Ishikawa (cell line): ENCODE measurements around the gene FAM163A.

Experiments
- CREB1 ChIP-seq: IDR thresholded peaks from 2 replicates; pipeline ENCODE4 v1.6.1; 2012; ENCODE audit warnings: low read depth
- EP300 ChIP-seq: IDR thresholded peaks from 2 replicates; pipeline ENCODE4 v1.6.1; 2012; ENCODE audit warnings: borderline replicate concordance
- RAD21 ChIP-seq: IDR thresholded peaks from 2 replicates; pipeline ENCODE4 v1.6.1; 2012; ENCODE audit warnings: low read depth
- TEAD4 ChIP-seq: IDR thresholded peaks from 2 replicates; pipeline ENCODE4 v1.6.1; 2012

GRCh38 chr1:179729881-179730280 lies 13.2 kb upstream of the FAM163A start:
- TF ChIP-seq TEAD4 (no peak), EP300 (no peak), RAD21 (no peak), CREB1 (no peak)
